SW480 (cell line): ENCODE measurements around the gene IQGAP1.
"Not testable (repeated sequence)": the region's sequence is repeated elsewhere in the genome, so short reads cannot be mapped to it uniquely, and the experiment has no call there.

Experiments used
- DNase-seq: peaks from one replicate; pipeline ENCODE4 v3.0.0-alpha.2; 2016; ENCODE audit warnings: low spot score

IQGAP1 gene, protein sequence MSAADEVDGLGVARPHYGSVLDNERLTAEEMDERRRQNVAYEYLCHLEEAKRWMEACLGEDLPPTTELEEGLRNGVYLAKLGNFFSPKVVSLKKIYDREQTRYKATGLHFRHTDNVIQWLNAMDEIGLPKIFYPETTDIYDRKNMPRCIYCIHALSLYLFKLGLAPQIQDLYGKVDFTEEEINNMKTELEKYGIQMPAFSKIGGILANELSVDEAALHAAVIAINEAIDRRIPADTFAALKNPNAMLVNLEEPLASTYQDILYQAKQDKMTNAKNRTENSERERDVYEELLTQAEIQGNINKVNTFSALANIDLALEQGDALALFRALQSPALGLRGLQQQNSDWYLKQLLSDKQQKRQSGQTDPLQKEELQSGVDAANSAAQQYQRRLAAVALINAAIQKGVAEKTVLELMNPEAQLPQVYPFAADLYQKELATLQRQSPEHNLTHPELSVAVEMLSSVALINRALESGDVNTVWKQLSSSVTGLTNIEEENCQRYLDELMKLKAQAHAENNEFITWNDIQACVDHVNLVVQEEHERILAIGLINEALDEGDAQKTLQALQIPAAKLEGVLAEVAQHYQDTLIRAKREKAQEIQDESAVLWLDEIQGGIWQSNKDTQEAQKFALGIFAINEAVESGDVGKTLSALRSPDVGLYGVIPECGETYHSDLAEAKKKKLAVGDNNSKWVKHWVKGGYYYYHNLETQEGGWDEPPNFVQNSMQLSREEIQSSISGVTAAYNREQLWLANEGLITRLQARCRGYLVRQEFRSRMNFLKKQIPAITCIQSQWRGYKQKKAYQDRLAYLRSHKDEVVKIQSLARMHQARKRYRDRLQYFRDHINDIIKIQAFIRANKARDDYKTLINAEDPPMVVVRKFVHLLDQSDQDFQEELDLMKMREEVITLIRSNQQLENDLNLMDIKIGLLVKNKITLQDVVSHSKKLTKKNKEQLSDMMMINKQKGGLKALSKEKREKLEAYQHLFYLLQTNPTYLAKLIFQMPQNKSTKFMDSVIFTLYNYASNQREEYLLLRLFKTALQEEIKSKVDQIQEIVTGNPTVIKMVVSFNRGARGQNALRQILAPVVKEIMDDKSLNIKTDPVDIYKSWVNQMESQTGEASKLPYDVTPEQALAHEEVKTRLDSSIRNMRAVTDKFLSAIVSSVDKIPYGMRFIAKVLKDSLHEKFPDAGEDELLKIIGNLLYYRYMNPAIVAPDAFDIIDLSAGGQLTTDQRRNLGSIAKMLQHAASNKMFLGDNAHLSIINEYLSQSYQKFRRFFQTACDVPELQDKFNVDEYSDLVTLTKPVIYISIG (N-terminal part only)

DNA sequence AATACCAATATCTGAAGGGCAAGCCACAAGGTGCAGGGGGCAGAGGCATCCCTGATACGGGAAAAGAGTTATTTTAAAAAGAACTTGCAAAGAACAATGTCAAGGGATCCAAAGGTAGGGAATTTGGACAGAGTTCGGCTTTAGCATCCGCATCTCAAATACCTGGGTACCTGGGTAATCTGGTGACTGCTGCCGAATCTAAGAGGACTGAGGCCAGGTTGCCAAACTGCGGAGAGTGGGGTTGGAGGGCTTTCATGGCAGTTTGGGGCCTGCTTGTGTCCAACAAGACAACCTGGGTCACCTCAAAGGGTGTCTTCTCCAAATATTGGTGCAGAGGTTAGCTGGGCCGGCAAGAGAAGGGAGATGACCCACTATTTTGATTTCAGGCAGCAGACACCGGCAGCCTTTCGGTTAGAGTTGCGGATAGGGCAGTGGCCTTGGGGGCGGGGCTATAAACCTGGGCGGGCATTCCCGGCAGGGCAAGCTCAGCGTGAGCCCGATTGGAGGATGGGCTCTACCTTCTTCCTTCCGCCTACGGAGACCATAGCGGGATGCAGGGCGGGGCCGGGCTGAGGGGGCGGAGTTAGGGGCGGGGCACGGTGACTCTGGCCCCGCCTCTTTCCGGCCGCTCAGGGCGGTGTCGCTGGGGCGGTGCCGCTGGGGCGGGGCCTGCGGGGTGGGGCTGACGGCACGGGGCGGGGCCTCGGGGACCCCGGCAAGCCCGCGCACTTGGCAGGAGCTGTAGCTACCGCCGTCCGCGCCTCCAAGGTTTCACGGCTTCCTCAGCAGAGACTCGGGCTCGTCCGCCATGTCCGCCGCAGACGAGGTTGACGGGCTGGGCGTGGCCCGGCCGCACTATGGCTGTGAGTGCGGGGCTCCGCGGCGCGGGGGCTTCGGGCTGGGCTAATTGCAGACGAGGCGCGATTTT, at the start of gene IQGAP1:
TSS of gene IQGAP1 (plus strand) at position 709 of the 928 bp plus-strand sequence. CDS start at position 809, 100 bp downstream.
- peak; percentile 96 for DNase-seq

- DNase-seq: no peak
Observed at GRCh38 chr15:90338532-90338931, 49.5 kb upstream of the IQGAP1 start.

DNA sequence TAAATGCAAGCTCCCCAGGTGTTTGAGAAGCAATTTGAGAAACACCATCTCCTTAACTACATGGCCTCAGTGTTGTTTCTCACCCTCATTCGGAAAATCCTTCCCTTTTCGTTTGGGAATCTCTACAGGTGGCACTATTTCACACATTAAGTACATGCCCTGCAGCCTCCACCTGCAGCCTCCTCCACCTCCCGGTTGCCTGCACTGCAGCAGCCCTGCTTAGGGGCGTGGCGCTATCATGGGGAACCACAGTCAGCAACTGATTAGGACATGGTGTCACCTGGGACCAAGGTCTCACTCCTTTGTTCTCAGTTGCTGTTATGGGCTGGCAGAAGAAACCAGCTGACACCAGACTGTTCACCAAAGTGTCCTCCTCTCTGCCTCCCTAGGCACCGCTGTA, 47.7 kb upstream of the IQGAP1 start:
- peak; percentile 66 for DNase-seq

GRCh38 chr15:90343302-90343790, 44.7 kb upstream of the IQGAP1 start:
- DNase-seq: no peak

GRCh38 chr15:90344662-90345061, 43.4 kb upstream of the IQGAP1 start:
- DNase-seq: no peak

DNA sequence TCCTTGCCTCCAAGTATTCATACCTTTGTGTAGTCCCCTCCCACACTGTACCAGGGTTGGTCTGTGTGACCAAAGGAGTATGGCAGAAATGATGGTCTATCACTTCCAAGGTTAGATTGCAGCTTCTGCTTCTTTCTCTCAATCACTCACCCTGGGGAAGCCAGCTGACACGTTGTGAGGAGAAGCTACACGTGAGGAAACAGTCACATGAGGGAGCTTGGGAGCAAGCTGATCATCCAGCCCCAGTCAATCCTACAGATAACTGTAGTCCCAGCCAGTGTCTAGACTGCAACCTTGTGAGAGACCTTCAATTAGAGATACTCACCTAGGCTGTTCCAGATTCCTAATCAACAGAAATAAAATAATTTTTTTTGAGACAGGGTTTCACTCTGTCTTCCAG, 42.2 kb upstream of the IQGAP1 start:
- DNase-seq: no peak

GRCh38 chr15:90347431-90348065, 40.5 kb upstream of the IQGAP1 start:
- DNase-seq: not testable (repeated sequence)

GRCh38 chr15:90348456-90348855, 39.6 kb upstream of the IQGAP1 start:
- no peak for DNase-seq

DNA sequence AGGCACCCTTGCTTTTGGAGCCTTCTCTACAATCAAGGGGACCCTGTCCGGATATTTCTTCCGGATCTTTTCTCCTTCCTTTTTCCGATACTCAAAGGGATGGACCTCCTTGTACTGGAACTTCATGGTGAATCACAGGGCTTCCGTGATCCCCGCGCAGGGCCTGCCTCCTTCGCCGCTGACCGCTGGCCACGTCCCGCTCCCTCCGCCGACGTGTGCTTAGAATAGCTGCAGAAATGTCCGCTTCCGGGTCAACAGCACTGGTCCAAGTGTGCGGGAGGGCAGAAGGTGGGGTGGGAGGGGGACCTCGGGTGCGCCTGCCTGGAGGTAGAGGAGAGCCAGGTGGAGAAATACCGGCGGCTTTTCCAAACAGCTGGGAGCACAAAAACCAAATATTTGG, 39.0 kb upstream of the IQGAP1 start:
- DNase-seq: no peak

- no peak for DNase-seq
Observed at GRCh38 chr15:90349821-90350220, 38.2 kb upstream of the IQGAP1 start.

GRCh38 chr15:90351479-90352106, 36.4 kb upstream of the IQGAP1 start:
- no peak for DNase-seq

DNA sequence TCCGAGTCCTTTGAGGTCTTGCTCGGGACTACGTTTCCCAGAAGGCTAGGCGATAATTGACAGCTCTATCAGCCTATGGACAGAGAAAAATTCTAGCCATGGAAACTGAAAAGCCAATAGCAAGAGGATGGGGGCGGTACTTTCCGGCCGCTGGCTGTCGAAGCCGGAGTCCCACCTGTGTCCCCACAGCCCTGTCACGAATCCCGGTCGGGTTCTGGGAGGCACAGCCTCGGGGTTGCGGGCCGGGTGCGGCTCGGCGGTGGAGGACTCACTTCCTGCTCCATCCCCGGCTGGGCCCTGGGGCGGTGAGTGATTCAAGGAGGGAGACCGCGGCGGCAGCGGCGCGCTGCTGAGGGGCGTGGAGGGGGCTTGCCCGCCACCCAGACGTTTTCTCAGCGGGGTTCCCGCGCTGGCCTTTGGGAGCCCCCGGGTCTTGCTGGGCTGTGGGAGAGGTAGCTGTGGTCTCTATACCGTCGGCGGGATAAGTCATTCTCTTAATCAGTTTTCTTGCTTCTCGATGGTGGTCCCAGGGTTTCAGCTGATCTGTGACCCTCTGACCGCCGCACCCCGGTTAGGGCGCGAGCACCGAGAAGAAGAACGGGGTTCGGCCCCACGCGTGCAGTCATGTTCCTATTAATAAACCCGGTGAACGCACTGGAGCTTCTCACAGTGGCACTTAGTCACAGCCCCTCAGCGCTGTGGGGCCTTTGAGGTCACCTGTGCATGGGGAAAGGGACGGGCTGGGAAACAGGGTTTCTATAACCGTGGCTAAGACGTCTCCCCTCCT, 35.7 kb upstream of the IQGAP1 start, which contains the start of gene ZNF774:
TSS of gene ZNF774 (plus strand) at position 178 of the 787 bp plus-strand sequence. CDS start 2,377 bp downstream, outside the sequence.
- DNase-seq: peak; percentile 94

- no peak for DNase-seq
Observed at GRCh38 chr15:90354986-90355385, 33.1 kb upstream of the IQGAP1 start.

- DNase-seq: no peak
Observed at GRCh38 chr15:90358124-90359033, 29.7 kb upstream of the IQGAP1 start.

GRCh38 chr15:90360746-90361145, 27.3 kb upstream of the IQGAP1 start:
- no peak for DNase-seq

- DNase-seq: peak; percentile 32
Observed at GRCh38 chr15:90362936-90363212, 25.2 kb upstream of the IQGAP1 start.

- DNase-seq: peak; percentile 70
Observed at GRCh38 chr15:90364251-90364650, 23.8 kb upstream of the IQGAP1 start.
